Measurements from ENCODE around the gene CITED1. TPM values are rescaled to one million over a fixed set of nuclear protein-coding genes. Genes with fewer than 3 reads are reported as not detected.
"Not testable (repeated sequence)": the region's sequence is repeated elsewhere in the genome, so short reads cannot be mapped to it uniquely, and the experiment has no call there.

Gene CITED1
- total and polyA plus RNA-seq, 12 donors, result 0.50 to 13.5 (median 2.5) TPM; not detected in 5

DNA sequence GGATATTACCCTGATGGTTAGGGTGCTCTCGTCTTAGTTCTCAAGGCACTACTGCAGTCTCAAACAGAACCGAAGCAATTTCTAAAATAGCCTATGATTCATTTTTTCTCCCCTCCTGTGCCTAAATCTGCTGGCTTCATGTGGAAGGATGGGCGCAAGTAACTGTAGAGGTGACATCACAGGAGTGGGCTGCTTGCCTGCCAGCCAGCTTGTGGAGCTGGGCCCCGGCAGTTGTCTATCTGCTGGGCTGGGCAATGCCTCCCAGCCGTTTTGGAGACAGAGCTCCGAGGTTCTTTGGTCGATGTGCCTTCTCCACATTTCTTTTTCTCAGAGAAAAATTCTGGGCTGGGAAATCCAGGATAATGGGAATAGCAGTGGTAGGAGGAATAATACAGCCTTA is 34.3 kb upstream of the CITED1 start:
- intact Hi-C loops (cut with DNase I), result no loop called here
- H3K36me3 ChIP-seq (replicated peaks in 1 of 2), result no peaks in the 10 kb centered on the region
- H3K27me3 ChIP-seq, result peaks cover 4% of the 10 kb centered on the region
- no peak overlapping the region for H3K4me3 ChIP-seq
- no peaks in the 10 kb centered on the region for H3K9me3 ChIP-seq (replicated peaks in 1 of 3)
- no peak for DNase-seq
- no peak for TF ChIP-seq POLR2A (IDR thresholded peaks at IDR 0.05)
- TF ChIP-seq, protein P1, sequence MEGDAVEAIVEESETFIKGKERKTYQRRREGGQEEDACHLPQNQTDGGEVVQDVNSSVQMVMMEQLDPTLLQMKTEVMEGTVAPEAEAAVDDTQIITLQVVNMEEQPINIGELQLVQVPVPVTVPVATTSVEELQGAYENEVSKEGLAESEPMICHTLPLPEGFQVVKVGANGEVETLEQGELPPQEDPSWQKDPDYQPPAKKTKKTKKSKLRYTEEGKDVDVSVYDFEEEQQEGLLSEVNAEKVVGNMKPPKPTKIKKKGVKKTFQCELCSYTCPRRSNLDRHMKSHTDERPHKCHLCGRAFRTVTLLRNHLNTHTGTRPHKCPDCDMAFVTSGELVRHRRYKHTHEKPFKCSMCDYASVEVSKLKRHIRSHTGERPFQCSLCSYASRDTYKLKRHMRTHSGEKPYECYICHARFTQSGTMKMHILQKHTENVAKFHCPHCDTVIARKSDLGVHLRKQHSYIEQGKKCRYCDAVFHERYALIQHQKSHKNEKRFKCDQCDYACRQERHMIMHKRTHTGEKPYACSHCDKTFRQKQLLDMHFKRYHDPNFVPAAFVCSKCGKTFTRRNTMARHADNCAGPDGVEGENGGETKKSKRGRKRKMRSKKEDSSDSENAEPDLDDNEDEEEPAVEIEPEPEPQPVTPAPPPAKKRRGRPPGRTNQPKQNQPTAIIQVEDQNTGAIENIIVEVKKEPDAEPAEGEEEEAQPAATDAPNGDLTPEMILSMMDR (IDR thresholded peaks at IDR 0.05), result no peak
- WGBS, 4 donors, result 81 to 98% (median 88%) methylated on average over 3 to 7 of the region's 7 CpGs
- no peak overlapping the region for H3K27ac ChIP-seq
- no peaks in the 10 kb centered on the region for H3K4me1 ChIP-seq (replicated peaks in 1 of 2)

DNA sequence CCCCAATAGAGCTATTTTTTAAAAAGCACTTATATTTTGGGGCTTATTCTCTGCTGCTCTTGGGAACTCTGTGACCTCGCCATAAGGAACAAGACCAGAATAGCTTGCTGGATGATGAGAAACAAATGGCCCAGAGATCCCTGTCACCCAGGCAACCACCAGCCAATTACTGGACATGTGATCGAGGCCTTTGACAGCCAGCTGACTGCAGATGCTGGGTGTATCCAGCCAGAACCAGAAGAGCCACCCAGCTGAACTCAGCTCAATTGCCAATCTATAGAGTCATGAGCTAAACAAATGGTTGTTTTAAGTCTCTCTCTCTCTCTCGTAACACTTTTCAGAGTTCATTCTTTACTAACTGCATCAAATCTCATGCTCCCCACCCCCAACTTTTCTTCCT is 24.4 kb upstream of the CITED1 start:
- 72 to 97% (median 88%) methylated on average over 3 of the region's 3 CpGs for WGBS, 4 donors
- intact Hi-C loops (cut with DNase I), result no loop called here
- H3K27ac ChIP-seq, result no peak overlapping the region
- H3K4me1 ChIP-seq (replicated peaks in 1 of 2), result no peaks in the 10 kb centered on the region
- no peaks in the 10 kb centered on the region for H3K36me3 ChIP-seq (replicated peaks in 1 of 2)
- no peak for DNase-seq
- no peaks in the 10 kb centered on the region for H3K27me3 ChIP-seq
- H3K9me3 ChIP-seq (replicated peaks in 1 of 3), result no peaks in the 10 kb centered on the region
- TF ChIP-seq POLR2A (IDR thresholded peaks at IDR 0.05), result no peak
- TF ChIP-seq, protein P1 (IDR thresholded peaks at IDR 0.05), result no peak
- no peak overlapping the region for H3K4me3 ChIP-seq

DNA sequence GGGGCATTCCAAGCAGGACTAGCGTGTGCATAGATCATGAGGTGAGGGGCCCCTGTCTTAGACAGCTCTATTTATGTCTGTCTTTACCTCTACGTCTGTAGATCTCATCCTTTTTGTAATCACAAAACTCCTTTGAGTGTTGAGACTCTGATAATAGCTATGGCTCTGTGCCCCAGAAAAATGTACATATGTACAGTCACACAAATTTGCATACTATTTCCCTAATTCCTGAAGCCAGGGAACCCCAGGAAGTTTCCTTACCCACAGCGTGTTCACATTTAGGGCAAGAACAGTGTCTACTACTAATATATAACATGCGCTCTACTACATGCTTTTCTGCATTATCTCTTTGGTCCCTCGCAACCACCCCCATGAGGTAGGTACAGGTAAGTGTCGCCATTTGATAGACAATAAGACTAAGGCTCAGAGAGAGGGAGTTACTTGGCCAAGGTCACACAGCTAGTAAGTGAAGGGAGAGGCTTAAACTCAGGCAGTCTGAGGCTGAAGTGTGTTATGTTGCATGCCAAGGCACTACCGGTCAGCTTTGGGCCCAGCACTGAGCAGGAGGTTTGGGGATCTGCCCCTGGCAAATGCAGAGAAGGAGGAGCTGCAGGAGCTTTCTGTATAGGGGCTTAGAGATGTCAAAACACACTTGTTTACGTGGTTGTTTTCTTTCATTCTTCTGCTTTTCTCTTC is 21.0 kb upstream of the CITED1 start:
- intact Hi-C loops (cut with DNase I), result no loop called here
- DNase-seq, result no peak
- Histone ChIP-seq H3K4me1 (replicated peaks in 1 of 2) (no peaks in the 10 kb centered on the region), H3K27me3 (no peaks in the 10 kb centered on the region), H3K36me3 (replicated peaks in 1 of 2) (no peaks in the 10 kb centered on the region), H3K27ac (no peak overlapping the region), H3K4me3 (no peak overlapping the region), H3K9me3 (replicated peaks in 1 of 3) (no peaks in the 10 kb centered on the region)
- TF ChIP-seq, protein P1 (IDR thresholded peaks at IDR 0.05), result no peak
- no peak for TF ChIP-seq POLR2A (IDR thresholded peaks at IDR 0.05)
- WGBS, 4 donors, result 74 to 91% (median 87%) methylated on average over 5 to 8 of the region's 8 CpGs

DNA sequence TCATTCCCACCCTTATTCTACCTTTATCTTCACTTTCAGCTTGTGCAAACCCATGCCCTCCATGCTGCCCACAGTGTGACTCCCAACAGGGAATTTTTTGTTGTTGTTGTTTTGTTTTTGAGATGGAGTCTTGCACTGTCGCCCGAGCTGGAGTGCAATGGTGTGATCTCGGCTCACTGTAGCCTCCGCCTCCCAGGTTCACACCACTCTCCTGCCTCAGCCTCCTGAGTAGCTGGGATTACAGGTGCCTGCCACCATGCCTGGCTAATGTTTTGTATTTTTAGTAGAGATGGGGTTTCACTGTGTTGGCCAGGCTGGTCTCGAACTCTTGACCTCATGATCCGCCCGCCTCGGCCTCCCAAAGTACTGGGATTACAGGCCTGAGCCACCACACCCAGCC is 13.9 kb upstream of the CITED1 start:
- H3K9me3 ChIP-seq (replicated peaks in 1 of 3); H3K4me3 ChIP-seq; H3K36me3 ChIP-seq (replicated peaks in 1 of 2); H3K4me1 ChIP-seq (replicated peaks in 1 of 2); DNase-seq; H3K27me3 ChIP-seq; intact Hi-C loops (cut with DNase I); H3K27ac ChIP-seq: not testable (repeated sequence)
- 88 to 100% (median 96%) methylated on average over 4 to 8 of the region's 8 CpGs for WGBS, 4 donors

DNA sequence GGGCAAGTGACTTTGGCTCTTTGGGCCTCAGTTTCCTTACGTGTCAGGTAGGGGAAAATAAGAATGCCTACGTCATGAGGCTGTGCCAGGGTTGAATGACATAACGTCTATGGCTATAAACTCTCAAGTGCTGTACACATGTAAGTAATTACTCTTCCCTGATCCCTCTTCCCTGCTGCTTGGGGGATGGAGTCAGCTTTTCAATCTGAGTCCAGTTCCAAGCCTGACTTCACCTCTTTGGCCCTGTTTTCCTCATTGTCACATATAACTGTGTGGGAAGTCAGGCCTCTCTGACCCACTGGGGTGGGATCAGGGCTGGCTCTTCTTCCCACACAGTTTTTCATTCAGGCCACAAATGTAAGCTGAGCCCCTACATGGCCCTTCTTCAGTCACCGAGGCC is 11.4 kb upstream of the CITED1 start:
- no peaks in the 10 kb centered on the region for H3K4me1 ChIP-seq (replicated peaks in 1 of 2)
- 60 to 92% (median 80%) methylated on average over 4 of the region's 4 CpGs for WGBS, 4 donors
- no peaks in the 10 kb centered on the region for H3K9me3 ChIP-seq (replicated peaks in 1 of 3)
- intact Hi-C loops (cut with DNase I), result no loop called here
- H3K27ac ChIP-seq, result no peak overlapping the region
- no peak overlapping the region for H3K4me3 ChIP-seq
- no peak for TF ChIP-seq POLR2A (IDR thresholded peaks at IDR 0.05)
- TF ChIP-seq, protein P1 (IDR thresholded peaks at IDR 0.05), result no peak
- DNase-seq, result no peak
- peaks cover 15% of the 10 kb centered on the region for H3K27me3 ChIP-seq
- H3K36me3 ChIP-seq (replicated peaks in 1 of 2), result no peaks in the 10 kb centered on the region
